DMS114 treated with DMSO at 0.1 percent for 48 hours (cell line): ENCODE data around the gene GABPB1.

ENCODE experiments used
- DNase-seq: peaks from one replicate; lab custom pipeline; 2025; ENCODE audit not compliant: unreplicated experiment; lab: John Stamatoyannopoulos, UW

Gene GABPB1

DNA sequence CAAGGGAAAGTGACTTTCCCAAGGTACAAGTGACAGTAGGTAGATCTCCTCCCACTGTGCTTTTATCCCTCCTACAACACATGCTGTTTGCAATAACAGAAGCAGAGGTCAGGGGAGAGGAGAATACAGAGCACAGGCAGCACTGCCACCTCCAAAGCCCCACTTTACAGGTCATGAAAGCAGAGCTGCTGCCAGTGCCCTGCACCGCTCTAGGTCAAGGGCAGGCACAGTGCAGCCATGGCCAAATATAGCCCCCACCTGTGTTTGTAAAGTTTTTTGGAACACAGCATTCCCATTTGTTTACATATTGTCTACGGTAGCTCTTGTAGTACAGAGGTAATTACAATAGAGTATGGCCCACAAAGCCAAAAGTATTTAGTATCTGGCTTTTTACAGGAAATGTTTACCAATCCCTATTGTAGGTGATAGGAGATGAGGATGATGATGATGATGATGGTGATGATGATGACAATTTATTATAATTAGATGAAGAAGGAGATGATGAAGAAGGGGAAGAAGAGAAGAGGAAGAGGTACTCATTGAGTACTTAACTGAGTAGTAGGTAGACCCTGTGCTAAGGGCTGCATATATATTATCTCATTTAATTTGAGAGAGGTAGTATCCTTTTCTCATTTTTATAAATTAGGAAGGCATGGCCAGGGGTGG is 109.9 kb downstream of the GABPB1 start:
- DNase-seq: no peak

DNA sequence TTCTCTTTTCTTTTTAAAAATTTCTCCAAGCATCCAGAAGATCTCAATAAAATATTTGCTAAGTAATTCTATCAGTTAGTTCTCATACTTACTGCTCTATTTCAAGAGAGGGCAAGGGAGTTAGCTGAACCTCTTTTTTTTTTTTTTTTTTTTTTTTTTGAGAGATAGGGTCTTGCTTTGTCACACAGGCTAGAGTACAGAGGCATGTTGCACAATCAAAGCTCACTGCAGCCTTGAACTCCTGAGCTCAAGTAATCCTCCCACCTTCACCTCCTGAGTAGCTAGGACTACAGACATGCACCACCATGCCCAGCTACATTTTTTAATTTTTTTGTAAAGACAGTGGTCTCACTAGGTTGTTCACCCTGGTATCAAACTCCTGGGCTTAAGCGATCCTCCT is 110.8 kb downstream of the GABPB1 start:
- no peak for DNase-seq

DNA sequence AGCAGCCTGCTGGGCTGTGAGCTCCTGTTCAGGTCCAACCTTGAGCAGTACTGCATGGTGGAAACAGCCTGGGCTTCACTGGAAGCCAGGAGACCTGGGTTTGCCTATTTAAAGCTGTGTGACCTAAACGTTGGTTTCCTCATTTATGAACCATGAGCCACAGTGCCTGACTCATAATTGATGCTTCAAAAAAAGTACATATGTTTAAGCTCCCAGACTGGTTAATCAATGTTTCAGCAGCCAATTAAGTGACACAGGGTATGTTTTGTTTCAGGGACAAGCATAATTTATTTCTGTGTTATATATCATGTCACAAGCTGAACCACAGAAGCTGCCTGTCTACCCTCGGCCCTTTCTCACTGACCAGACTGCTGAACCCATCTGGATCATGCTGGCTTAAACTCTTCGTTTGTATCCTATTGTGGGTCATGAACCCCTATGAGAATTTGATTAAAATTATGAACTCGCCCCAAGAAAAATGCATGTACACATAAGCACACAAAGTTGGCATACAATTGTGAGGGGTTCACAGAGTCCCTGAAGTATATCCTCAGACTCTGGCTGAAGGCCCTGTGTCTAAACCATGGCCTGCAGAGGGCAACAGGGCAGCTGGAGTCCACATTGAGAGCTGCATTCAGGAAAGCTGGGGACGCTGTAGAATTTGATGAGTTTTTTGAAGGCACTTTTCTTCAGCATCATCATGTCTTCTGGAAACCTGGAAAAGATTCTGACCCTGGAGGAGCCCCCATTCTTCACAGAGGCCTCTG is 113.1 kb downstream of the GABPB1 start:
- DNase-seq: no peak

DNA sequence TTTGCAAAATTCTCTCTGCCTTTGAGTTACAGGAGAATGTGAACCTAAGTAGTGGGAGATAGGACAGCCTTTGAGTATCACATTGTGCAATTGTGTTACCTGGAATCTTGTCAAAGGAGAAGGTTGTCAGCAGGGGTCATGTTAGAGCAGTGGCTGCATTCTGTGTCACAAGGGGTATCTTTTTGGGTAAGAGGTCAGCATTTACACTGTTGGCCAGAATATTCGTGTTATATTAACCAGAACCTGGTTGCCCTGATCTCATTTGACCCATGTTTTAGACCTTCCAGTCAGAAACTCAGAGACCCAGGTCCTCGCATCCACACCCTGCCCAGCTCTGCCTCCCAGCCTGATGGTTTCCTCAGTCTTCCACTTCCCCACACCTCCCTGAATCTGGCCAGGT is 116.7 kb downstream of the GABPB1 start:
- DNase-seq: no peak

DNA sequence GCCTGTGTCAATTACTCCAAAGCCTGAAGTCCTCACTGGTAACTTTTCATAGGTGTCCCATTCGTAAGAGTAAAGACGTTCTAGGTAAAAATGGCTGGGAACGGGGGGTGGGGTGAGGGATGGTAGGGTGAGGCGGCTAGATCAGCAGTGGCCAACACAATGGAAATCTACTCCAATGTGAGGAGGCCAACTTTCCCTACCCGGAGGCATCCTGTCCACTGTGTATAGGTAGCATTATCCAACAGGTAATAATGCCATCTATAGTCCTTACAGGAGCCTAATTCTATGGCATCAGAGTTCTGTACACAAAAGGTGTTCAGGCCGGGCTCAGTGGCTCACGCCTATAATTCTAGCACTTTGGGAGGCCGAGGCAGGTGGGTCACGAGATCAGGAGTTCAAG is 118.6 kb downstream of the GABPB1 start:
- DNase-seq: no peak

DNA sequence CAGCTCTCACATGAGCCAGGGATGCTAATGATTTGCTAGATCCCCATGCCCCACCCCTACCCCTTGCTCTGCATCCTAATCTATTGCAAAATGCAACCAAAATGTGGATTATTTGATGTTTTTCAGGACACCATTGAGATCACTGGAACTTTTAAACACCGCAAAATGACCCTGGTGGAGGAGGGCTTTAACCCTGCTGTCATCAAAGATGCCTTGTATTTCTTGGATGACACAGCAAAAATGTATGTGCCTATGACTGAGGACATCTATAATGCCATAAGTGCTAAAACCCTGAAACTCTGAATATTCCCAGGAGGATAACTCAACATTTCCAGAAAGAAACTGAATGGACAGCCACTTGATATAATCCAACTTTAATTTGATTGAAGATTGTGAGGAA is 119.2 kb downstream of the GABPB1 start:
- no peak for DNase-seq

DNA sequence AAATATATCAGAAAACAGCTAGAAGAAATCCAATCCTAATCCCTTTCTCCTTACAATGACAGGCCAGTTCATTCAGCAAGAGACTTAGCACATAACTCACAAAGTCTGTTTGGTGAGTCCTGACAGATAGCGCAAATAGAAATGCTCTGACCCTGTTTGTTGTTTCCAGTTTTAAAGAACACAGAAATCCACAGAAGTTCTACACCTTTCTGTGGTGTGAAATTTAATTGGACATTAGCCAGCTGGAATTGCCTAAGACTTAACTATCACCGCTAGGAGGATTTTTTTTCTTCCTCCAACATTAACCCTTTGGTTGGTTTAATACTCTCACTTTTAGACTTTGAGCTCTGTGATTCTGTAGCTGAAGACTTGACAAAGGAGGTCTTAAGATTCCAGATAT is 120.2 kb downstream of the GABPB1 start:
- DNase-seq: no peak

DNA sequence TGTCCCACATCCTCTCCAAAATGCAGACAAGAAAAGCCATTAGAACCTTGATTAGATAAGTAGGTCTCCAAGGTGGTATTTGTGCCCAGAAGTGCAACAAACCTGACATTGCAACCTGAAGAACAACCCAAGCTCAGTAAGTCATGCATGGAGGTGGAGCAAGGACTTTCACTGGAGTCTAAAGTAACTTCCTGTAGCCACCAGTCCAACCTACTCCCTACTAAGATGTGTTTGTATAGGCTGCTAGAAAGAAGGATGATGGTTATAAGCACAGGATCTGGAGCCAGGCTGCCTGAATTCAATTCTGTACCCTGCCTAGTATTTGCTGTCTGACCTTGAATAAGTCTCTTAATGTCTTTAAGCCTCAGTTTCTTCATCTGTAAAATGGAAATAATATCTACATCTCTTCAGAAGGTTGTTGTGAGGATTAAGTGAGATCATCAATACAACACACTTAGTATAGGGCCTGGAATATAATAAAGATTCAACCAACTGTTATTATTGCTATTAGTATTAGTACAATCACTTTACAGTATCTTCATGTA is 121.7 kb downstream of the GABPB1 start:
- DNase-seq: no peak

DNA sequence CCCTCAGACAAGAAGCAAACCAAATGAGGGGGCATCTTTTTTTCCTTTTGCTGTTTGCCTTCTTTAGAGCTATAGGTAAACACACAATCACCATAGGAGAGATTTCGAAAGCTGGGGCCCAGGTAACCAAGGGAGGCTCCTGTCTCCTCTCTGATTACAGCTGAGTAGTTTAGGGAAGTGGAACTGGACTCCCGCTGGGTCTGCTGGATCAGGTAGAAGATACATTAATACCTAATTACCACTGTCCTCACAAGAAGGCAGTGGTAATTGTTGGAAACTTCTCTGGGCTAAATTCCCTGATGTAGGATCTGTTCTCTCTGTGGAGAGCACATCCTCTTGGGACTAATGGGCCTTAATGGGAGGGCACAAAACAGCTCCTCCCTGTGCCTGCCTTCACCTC is 122.2 kb downstream of the GABPB1 start:
- no peak for DNase-seq

DNA sequence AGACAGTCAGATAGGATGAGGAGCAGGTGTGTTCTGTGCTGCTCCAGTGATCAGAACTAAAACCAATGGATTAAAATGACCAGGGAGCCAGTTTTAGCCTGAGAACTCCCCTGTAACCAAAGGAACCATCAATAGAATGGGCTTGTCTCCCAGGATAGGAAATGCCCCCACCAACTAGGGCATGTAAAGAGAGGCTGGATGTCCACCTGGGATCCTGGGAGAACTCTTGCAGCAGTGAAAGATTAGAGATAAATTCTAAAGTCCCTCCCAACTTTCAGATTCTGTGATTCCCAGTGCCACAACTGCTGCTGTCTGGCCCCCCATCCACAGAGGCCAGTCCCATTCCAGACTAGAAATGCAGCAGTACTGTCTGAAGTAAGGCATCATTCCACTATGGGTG is 123.2 kb downstream of the GABPB1 start:
- DNase-seq: no peak

DNA sequence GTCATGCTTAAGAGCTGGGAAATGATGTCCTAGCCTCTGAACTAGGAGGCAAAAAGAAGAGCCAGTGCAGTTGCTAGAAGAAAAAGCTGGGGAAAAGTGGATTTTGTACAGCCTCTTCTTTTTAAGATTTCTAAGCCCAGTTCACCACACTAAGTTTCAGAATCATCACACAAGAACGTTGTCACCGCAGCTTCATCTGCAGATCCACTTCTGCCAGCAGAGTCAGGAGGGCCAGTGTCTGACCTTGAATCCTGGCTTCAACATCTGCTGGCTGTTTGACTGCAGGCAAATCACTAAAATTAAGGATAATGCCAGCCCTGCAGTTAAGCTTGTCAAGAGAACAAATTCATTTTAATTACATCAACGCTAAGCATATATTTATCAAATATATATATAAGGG is 125.7 kb downstream of the GABPB1 start:
- DNase-seq: no peak

DNA sequence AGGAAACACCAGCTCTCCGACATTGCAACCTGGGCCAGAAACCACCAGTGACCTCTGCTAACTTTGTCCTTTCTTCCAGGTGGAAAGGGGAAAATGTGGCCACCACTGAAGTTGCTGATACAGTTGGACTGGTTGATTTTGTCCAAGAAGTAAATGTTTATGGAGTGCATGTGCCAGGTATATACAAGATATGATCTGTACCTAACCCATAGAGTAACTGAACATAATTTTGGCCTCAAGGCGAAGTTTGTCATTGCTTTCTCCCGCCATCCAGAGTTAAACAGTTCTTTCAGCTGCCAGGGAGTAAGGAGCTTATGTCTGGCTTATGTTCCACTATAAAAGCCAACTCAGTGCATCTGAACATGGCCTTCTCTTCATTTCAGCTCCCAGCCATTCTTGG is 126.1 kb downstream of the GABPB1 start:
- DNase-seq: no peak

DNA sequence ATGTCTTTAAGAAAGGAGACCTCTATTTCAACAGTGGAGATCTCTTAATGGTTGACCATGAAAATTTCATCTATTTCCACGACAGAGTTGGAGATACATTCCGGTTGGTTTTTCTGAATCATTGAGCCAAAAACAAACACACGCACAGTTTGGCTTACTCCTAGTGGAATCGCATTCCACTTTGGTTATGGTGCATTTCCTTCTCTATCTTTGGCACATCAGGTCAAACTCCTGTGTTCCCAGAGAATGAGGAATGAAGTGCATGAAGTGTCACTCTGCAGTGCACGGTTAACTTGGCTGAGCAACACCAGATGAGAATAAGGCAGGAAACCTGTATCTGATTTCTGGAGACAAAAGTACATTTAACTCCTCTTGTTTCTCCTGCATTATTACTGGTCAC is 127.9 kb downstream of the GABPB1 start:
- no peak for DNase-seq

DNA sequence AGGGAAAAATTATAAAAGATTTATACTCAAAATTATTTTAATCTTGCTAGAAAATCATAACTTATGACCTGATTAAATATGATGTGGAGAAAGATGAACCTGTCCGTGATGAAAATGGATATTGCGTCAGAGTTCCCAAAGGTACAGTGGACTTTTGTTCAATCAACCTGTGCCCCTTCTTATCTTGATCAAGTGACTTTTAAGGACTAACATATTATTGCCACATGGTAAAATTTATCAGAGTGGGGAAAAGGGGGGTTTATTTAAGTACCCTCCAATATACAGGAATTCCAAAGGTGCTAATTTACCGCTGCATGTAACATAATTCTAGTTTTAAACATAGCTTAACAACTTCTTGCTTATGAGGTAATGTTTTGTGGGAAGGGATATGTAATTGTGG is 129.1 kb downstream of the GABPB1 start:
- no peak for DNase-seq
